Measurements from ENCODE around the gene ZNF316.

DNA sequence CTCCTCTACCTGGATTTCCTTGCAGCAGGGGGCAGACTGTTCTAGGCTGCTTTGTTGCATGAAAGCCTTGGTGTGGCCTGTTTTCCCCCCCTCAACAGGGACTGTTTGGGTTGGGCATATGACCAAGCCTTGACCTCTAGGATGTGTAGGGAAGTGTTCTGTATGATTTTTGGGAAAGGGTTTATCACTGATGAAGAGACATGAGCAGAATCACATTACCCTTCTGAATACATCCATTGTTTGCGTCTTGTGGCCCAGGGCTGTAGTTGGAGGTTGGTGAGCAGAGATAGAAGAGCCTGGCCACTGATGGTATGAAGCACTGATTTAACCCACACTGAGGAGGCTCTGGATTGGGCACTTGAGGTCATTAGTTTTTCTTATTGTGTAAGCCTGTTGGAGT, 43.0 kb downstream of the ZNF316 start:
- TF ChIP-seq CTCF (IDR thresholded peaks at IDR 0.05) (no peak), POLR2A (IDR thresholded peaks at IDR 0.05) (no peak)
